ENCODE data around the gene PSENEN.
A peak's percentile ranks its signal among the peaks of the same experiment; 100 is the strongest.

PSENEN gene

DNA sequence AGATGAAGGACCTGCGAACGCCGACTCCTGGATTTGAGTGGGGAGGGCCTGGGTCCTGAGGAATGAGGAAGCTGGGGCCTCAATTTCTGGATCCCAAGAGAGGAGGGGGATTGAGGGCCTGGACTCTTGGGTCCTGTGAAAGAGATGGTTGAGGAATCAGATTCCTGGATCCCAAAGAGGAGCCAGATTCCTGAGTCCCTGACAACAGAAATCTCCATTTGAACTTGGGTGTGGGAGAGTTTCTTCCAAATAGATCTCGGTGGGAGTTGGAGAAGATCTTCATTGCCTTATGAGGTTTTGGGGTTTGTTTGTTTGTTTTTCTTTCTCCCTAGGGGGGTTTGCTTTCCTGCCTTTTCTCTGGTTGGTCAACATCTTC lies 624 bp downstream of the PSENEN start:
- ChIA-PET POLR2A (interaction anchor here (0.6 to 2.9 kb wide), 26 partner anchors 9 to 480 kb away, joined by 3 to 34 read pairs (median 6); partner anchors contain the start of genes ALKBH6, COX6B1, HAUS5 and HSPB6), CTCF (interaction anchor here (0.5 to 4.9 kb wide), 7 partner anchors 9 to 440 kb away, joined by 3 to 37 read pairs (median 5); no protein-coding TSS in a partner anchor)
- H3K4me3 ChIP-seq (ENCODE audit: low read depth, low read length) = peak overlapping the region; percentile 57
- no peaks in the 10 kb centered on the region; the same call in none of the 2 replicates for H3K9me3 ChIP-seq (ENCODE audit: control insufficient read depth, insufficient read depth, low read depth, low read length)
- H3K27ac ChIP-seq (ENCODE audit: extremely low read depth, low read depth, low read length) = peak overlapping the region; percentile 95
- peaks cover 35% of the 10 kb centered on the region for H3K4me1 ChIP-seq (ENCODE audit: control insufficient read depth, insufficient read depth, low read length)
- no peak for TF ChIP-seq ZNF112 (tag by site-specific recombination; IDR thresholded peaks at IDR 0.05)
- no peak for TF ChIP-seq ZNF677 (tag by site-specific recombination; IDR thresholded peaks at IDR 0.05)
- no peak for TF ChIP-seq ZNF132 (tag by site-specific recombination; IDR thresholded peaks at IDR 0.05; ENCODE audit: borderline replicate concordance)
- TF ChIP-seq, protein P1, sequence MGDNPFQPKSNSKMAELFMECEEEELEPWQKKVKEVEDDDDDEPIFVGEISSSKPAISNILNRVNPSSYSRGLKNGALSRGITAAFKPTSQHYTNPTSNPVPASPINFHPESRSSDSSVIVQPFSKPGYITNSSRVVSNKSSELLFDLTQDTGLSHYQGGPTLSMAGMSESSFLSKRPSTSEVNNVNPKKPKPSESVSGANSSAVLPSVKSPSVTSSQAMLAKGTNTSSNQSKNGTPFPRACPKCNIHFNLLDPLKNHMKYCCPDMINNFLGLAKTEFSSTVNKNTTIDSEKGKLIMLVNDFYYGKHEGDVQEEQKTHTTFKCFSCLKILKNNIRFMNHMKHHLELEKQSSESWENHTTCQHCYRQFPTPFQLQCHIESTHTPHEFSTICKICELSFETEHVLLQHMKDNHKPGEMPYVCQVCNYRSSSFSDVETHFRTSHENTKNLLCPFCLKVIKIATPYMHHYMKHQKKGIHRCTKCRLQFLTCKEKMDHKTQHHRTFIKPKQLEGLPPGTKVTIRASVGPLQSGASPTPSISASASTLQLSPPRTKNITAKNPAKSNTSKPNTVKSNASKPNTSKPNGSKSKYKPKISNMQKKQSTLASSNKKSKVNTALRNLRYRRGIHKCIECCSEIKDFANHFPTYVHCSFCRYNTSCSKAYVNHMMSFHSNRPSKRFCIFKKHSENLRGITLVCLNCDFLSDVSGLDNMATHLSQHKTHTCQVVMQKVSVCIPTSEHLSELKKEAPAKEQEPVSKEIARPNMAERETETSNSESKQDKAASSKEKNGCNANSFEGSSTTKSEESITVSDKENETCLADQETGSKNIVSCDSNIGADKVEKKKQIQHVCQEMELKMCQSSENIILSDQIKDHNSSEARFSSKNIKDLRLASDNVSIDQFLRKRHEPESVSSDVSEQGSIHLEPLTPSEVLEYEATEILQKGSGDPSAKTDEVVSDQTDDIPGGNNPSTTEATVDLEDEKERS (tag by site-specific recombination; IDR thresholded peaks at IDR 0.05) = no peak
- TF ChIP-seq, protein P2, sequence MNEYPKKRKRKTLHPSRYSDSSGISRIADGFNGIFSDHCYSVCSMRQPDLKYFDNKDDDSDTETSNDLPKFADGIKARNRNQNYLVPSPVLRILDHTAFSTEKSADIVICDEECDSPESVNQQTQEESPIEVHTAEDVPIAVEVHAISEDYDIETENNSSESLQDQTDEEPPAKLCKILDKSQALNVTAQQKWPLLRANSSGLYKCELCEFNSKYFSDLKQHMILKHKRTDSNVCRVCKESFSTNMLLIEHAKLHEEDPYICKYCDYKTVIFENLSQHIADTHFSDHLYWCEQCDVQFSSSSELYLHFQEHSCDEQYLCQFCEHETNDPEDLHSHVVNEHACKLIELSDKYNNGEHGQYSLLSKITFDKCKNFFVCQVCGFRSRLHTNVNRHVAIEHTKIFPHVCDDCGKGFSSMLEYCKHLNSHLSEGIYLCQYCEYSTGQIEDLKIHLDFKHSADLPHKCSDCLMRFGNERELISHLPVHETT (tag by site-specific recombination; IDR thresholded peaks at IDR 0.05) = no peak
- peak; percentile 96 for TF ChIP-seq ZNF335 (tag by site-specific recombination; conservative IDR thresholded peaks at IDR 0.05)
- TF ChIP-seq GLI2 (tag by site-specific recombination; IDR thresholded peaks at IDR 0.05; ENCODE audit: borderline replicate concordance, low read depth) = no peak
- no peak for TF ChIP-seq HOXD13 (CRISPR knock-in tag; IDR thresholded peaks at IDR 0.05; ENCODE audit: borderline replicate concordance)
- TF ChIP-seq IKZF3 (tag by site-specific recombination; IDR thresholded peaks at IDR 0.05) = no peak
- peak; percentile 61 for TF ChIP-seq ZBTB17 (tag by site-specific recombination; IDR thresholded peaks at IDR 0.05)
- peaks cover 13 to 47% of the 10 kb centered on the region in 2 experiments for H3K36me3 ChIP-seq (ENCODE audit: control insufficient read depth in 2 of 2, insufficient read depth in 1 of 2, low read length in 2 of 2)

DNA sequence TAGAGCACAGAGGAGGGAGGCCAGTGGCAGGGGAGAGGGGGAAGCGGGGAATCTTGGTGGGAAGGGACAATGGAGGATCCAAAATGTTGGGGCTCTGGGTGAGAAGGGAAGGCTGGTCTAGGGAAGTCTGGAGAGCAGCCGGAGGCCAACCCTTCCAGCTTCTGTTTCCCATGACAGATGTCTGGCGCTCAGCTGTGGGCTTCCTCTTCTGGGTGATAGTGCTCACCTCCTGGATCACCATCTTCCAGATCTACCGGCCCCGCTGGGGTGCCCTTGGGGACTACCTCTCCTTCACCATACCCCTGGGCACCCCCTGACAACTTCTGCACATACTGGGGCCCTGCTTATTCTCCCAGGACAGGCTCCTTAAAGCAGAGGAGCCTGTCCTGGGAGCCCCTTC lies 1.1 kb downstream of the PSENEN start:
- TF ChIP-seq ZNF600 (tag by site-specific recombination; IDR thresholded peaks at IDR 0.05) (0 out of 2 replicates have a peak, but pooled peaks have one; percentile 12), SP2 (tag by site-specific recombination; IDR thresholded peaks at IDR 0.05) (0 out of 2 replicates have a peak, but pooled peaks have one; percentile 16), KLF8 (tag by site-specific recombination; IDR thresholded peaks at IDR 0.05) (no peak)
- TF ChIP-seq, protein P3, sequence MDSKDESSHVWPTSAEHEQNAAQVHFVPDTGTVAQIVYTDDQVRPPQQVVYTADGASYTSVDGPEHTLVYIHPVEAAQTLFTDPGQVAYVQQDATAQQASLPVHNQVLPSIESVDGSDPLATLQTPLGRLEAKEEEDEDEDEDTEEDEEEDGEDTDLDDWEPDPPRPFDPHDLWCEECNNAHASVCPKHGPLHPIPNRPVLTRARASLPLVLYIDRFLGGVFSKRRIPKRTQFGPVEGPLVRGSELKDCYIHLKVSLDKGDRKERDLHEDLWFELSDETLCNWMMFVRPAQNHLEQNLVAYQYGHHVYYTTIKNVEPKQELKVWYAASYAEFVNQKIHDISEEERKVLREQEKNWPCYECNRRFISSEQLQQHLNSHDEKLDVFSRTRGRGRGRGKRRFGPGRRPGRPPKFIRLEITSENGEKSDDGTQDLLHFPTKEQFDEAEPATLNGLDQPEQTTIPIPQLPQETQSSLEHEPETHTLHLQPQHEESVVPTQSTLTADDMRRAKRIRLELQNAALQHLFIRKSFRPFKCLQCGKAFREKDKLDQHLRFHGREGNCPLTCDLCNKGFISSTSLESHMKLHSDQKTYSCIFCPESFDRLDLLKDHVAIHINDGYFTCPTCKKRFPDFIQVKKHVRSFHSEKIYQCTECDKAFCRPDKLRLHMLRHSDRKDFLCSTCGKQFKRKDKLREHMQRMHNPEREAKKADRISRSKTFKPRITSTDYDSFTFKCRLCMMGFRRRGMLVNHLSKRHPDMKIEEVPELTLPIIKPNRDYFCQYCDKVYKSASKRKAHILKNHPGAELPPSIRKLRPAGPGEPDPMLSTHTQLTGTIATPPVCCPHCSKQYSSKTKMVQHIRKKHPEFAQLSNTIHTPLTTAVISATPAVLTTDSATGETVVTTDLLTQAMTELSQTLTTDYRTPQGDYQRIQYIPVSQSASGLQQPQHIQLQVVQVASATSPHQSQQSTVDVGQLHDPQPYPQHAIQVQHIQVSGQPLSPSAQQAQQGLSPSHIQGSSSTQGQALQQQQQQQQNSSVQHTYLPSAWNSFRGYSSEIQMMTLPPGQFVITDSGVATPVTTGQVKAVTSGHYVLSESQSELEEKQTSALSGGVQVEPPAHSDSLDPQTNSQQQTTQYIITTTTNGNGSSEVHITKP (tag by site-specific recombination; IDR thresholded peaks at IDR 0.05) = peak; percentile 47; the same call in 1 of the 2 replicates
- POLR2A ChIA-PET = interaction anchor here (0.5 to 2.2 kb wide), 5 partner anchors 16 to 98 kb away, joined by 4 to 20 read pairs (median 7); partner anchors contain the start of gene COX6B1
- peaks cover 32% of the 10 kb centered on the region for H3K4me1 ChIP-seq (ENCODE audit: control insufficient read depth, insufficient read depth, low read length)
- peak overlapping the region; percentile 95 for H3K27ac ChIP-seq (ENCODE audit: extremely low read depth, low read depth, low read length)
- no peaks in the 10 kb centered on the region; the same call in none of the 2 replicates for H3K9me3 ChIP-seq (ENCODE audit: control insufficient read depth, insufficient read depth, low read depth, low read length)
- CTCF ChIA-PET = interaction anchor here (0.5 to 4.9 kb wide), 4 partner anchors 10 to 440 kb away, joined by 3 to 37 read pairs (median 6); no protein-coding TSS in a partner anchor
- H3K4me3 ChIP-seq (ENCODE audit: low read depth, low read length) = no peak overlapping the region; the same call in 1 of the 2 replicates
- peaks cover 13 to 50% of the 10 kb centered on the region in 2 experiments for H3K36me3 ChIP-seq (ENCODE audit: control insufficient read depth in 2 of 2, insufficient read depth in 1 of 2, low read length in 2 of 2)
